Left lobe of liver (tissue), 2 donors: ENCODE results near the gene SWT1. TPM values are rescaled to one million over a fixed set of nuclear protein-coding genes. Genes with fewer than 3 reads are reported as not detected.
A peak's percentile ranks its signal among the peaks of the same experiment; 100 is the strongest.
"Not testable (repeated sequence)": the region's sequence is repeated elsewhere in the genome, so short reads cannot be mapped to it uniquely, and the experiment has no call there.

Experiments used
- ATAC-seq: fragments of 200-7000 bp; cut with Tn5 transposase; one replicate; pipeline ENCODE4 v1.9.1; 2020; ENCODE audit warnings: mild to moderate bottlenecking, moderate library complexity
- DNase-seq: peaks from one replicate; pipeline ENCODE4 v3.0.0-alpha.2; 2020; ENCODE audit warnings: low spot score
- total RNA-seq: library from RNA; stranded (reverse); gene quantifications from one replicate; pipeline ENCODE4 v1.2.1, GENCODE V29; 2021
- donor health status: DM: no; HTN: no; CAD: no; lungs with moderate emphysema.
- donor health status: DM: no; HTN: yes; CAD: no.

The SWT1 gene
- total RNA-seq, 1 donor from 2014 or later, result 3.2 TPM

GRCh38 chr1:185317034-185317885 lies 160.3 kb downstream of the SWT1 start, which contains the start of gene IVNS1ABP:
TSS of gene IVNS1ABP (minus strand) at chr1:185317243. CDS start at chr1:185309493, 7,750 bp downstream.
- DNase-seq (peak; percentile 96), ATAC-seq (peak; percentile 83)

- peak; percentile 49 for DNase-seq
Measured at GRCh38 chr1:185317886-185318310, 160.9 kb downstream of the SWT1 start.

GRCh38 chr1:185318431-185319138 lies 161.6 kb downstream of the SWT1 start:
- DNase-seq (no peak), ATAC-seq (no peak)

More at GRCh38 chr1:185317886-185318310, 160.9 kb downstream of the SWT1 start:
- ATAC-seq, result no peak

- ATAC-seq, result no peak
Measured at GRCh38 chr1:185319139-185319475, 162.1 kb downstream of the SWT1 start.

GRCh38 chr1:185321104-185321503 lies 164.1 kb downstream of the SWT1 start:
- not testable (repeated sequence) for ATAC-seq, DNase-seq

More at GRCh38 chr1:185319139-185319475, 162.1 kb downstream of the SWT1 start:
- no peak for DNase-seq

GRCh38 chr1:185321653-185322221 lies 164.8 kb downstream of the SWT1 start:
- DNase-seq, ATAC-seq: not testable (repeated sequence)

GRCh38 chr1:185322636-185323035 lies 165.7 kb downstream of the SWT1 start:
- ATAC-seq, result no peak

GRCh38 chr1:185324118-185324517 lies 167.2 kb downstream of the SWT1 start:
- no peak for ATAC-seq

More at GRCh38 chr1:185322636-185323035, 165.7 kb downstream of the SWT1 start:
- DNase-seq, result no peak

GRCh38 chr1:185325413-185325812 lies 168.4 kb downstream of the SWT1 start:
- DNase-seq, result no peak
- no peak for ATAC-seq

More at GRCh38 chr1:185324118-185324517, 167.2 kb downstream of the SWT1 start:
- DNase-seq, result no peak

GRCh38 chr1:185328255-185328654 lies 171.3 kb downstream of the SWT1 start:
- no peak for ATAC-seq
- DNase-seq, result no peak

- ATAC-seq, result no peak
- DNase-seq, result no peak
Measured at GRCh38 chr1:185334182-185334581, 177.2 kb downstream of the SWT1 start.

- ATAC-seq, result no peak
- no peak for DNase-seq
Measured at GRCh38 chr1:185337246-185337645, 180.3 kb downstream of the SWT1 start.

GRCh38 chr1:185338719-185339622 lies 182.0 kb downstream of the SWT1 start:
- peak; percentile 43 for ATAC-seq

GRCh38 chr1:185341196-185341781 lies 184.3 kb downstream of the SWT1 start:
- no peak for ATAC-seq

More at GRCh38 chr1:185338719-185339622, 182.0 kb downstream of the SWT1 start:
- DNase-seq, result no peak

More at GRCh38 chr1:185341196-185341781, 184.3 kb downstream of the SWT1 start:
- no peak for DNase-seq

Other genes with a start within 250 kb of the SWT1 start
- 0.96 TPM for gene NIBAN1, start 182.7 kb upstream of the SWT1 start, total RNA-seq
- gene RNF2, start 111.6 kb upstream of the SWT1 start, total RNA-seq, result 3.9 TPM
- 9.7 TPM for gene TRMT1L, start 214 bp upstream of the SWT1 start, total RNA-seq
- gene IVNS1ABP, start 160.1 kb downstream of the SWT1 start, total RNA-seq, result 23.7 TPM